HepG2 (cell line): ENCODE measurements around the gene PSKH1. TPM values are rescaled to one million over a fixed set of nuclear protein-coding genes. Genes with fewer than 3 reads are reported as not detected.

Source experiments
- HES4 ChIP-seq: sonication (generic); formaldehyde crosslinking; IDR thresholded peaks from 2 replicates; pipeline ENCODE4 v1.9.0; 2021; ENCODE audit warnings: mild to moderate bottlenecking, missing genetic modification reagents, borderline replicate concordance
- IKZF1 ChIP-seq: fragments of 450-650 bp; IDR thresholded peaks from 2 replicates; pipeline ENCODE4 v1.7.1; 2016
- REPIN1 ChIP-seq: sonication (generic); formaldehyde crosslinking; IDR thresholded peaks from 2 replicates; pipeline ENCODE4 v1.8.0; 2022; ENCODE audit warnings: missing genetic modification reagents, low read depth, mild to moderate bottlenecking, borderline replicate concordance
- SOX6 ChIP-seq, 2 experiments: fragments of 450-650 bp in 1 of 2; sonication (generic) in 1 of 2; formaldehyde crosslinking in 1 of 2; IDR thresholded peaks; 2 replicates each; pipeline versions ENCODE4 v1.4.0 to v1.6.1; 2017 to 2020; ENCODE audit warnings: antibody characterized with exemption in 1 of 2, mild to moderate bottlenecking in 1 of 2, missing genetic modification reagents in 1 of 2
- THAP8 ChIP-seq: sonication (generic); formaldehyde crosslinking; IDR thresholded peaks from 2 replicates; pipeline ENCODE4 v1.5.1; 2020; ENCODE audit warnings: missing genetic modification reagents, mild to moderate bottlenecking, borderline replicate concordance
- ZFYVE20 ChIP-seq: sonication (generic); formaldehyde crosslinking; IDR thresholded peaks from 2 replicates; pipeline ENCODE4 v1.8.0; 2023; ENCODE audit warnings: low read depth, mild to moderate bottlenecking, moderate library complexity, missing genetic modification reagents, borderline replicate concordance
- ZNF280D ChIP-seq: sonication (generic); formaldehyde crosslinking; IDR thresholded peaks from 2 replicates; pipeline ENCODE4 v1.5.1; 2020; ENCODE audit warnings: mild to moderate bottlenecking, missing genetic modification reagents
- ZNF781 ChIP-seq: sonication (generic); formaldehyde crosslinking; IDR thresholded peaks from 2 replicates; pipeline ENCODE4 v1.5.1; 2020; ENCODE audit warnings: borderline replicate concordance, mild to moderate bottlenecking, missing genetic modification reagents; ENCODE audit errors: not compliant biosample characterization
- ZSCAN29 ChIP-seq: sonication (generic); formaldehyde crosslinking; conservative IDR thresholded peaks from 2 replicates; pipeline ENCODE4 v1.4.0; 2020; ENCODE audit warnings: mild to moderate bottlenecking, missing genetic modification reagents
- ZXDC ChIP-seq: sonication (generic); formaldehyde crosslinking; IDR thresholded peaks from 2 replicates; pipeline ENCODE4 v1.5.0; 2020; ENCODE audit warnings: mild to moderate bottlenecking, missing genetic modification reagents
- polyA plus RNA-seq, 8 experiments: library from polyadenylated mRNA; depleted of rRNA in 3 of 8; stranded (reverse) in 7 of 8; unstranded in 1 of 8; fragments of >200 nt; fragmentation: Illumina TruSeq in 4 of 8; extraction: Trizol in 4 of 8; gene quantifications; 2 replicates each; pipeline versions ENCODE4 v1.2.1 to v1.2.3, GENCODE V29; 2011 to 2016; ENCODE audit warnings: low read depth in 4 of 8, missing spikeins in 1 of 8, mixed read lengths in 1 of 8; ENCODE audit not compliant: insufficient read depth in 1 of 8
- total RNA-seq, 5 experiments: library from RNA; depleted of rRNA; stranded (reverse); fragments of >200 nt; fragmentation: Illumina TruSeq; extraction: Trizol; gene quantifications; 2 replicates each; pipeline ENCODE4 v1.2.3, GENCODE V29; 2016; ENCODE audit warnings: low read depth in 1 of 5
- TF ChIP-seq, protein P1 (sequence below), 2 experiments: sonication (generic) in 1 of 2; formaldehyde crosslinking in 1 of 2; IDR thresholded peaks; 2 replicates each; pipeline versions ENCODE4 v1.6.1 to v1.9.0; 2014 to 2022; ENCODE audit warnings: antibody characterized with exemption in 1 of 2, borderline replicate concordance in 1 of 2, inconsistent platforms in 1 of 2, low read depth in 1 of 2, missing genetic modification reagents in 1 of 2
- TF ChIP-seq, protein P2 (sequence below): sonication (generic); formaldehyde crosslinking; IDR thresholded peaks from 2 replicates; pipeline ENCODE4 v1.4.0; 2020; ENCODE audit warnings: missing genetic modification reagents

PSKH1 gene
- total and polyA plus RNA-seq, 2 of the 13 experiments (the other 11 are each of a cell fraction or from before 2014, with no cell fraction given): 8.4 to 19.1 TPM

DNA sequence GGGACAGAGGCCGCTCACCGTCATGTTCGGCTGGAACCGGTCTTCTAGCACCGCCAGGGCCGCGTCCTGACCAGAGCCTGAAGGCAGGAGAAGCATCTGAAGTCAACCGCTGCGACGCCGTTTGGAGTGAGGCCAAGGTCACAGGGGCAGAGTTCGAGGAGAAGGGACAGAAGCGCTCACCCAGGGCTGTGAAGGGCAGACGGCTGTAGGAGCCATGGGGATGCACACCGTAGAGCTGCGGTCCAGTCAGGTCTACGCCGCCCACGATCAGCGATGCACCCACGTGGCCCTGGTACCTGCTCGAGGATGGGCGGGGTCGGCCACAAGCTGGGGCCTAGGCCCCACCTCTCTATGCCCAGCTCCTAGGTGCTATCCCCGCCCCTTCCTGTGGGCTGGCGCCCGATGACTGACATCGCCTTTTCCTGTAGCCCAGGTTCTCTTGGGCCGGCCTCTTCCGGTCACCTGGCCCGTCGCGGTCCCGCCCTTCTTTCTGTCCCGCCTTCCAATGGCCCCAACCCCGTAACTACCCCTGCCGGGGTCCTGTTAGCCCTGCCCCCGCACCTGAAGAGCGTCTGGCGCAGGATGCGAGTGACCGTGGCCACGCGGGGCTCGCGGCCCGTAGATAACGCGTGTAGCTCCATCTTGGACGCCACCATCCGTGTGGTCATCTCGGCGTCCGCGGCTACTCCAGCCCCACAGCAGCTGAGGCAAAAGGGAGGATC is 42.5 kb downstream of the PSKH1 start (continued):
- TF ChIP-seq, protein P1, sequence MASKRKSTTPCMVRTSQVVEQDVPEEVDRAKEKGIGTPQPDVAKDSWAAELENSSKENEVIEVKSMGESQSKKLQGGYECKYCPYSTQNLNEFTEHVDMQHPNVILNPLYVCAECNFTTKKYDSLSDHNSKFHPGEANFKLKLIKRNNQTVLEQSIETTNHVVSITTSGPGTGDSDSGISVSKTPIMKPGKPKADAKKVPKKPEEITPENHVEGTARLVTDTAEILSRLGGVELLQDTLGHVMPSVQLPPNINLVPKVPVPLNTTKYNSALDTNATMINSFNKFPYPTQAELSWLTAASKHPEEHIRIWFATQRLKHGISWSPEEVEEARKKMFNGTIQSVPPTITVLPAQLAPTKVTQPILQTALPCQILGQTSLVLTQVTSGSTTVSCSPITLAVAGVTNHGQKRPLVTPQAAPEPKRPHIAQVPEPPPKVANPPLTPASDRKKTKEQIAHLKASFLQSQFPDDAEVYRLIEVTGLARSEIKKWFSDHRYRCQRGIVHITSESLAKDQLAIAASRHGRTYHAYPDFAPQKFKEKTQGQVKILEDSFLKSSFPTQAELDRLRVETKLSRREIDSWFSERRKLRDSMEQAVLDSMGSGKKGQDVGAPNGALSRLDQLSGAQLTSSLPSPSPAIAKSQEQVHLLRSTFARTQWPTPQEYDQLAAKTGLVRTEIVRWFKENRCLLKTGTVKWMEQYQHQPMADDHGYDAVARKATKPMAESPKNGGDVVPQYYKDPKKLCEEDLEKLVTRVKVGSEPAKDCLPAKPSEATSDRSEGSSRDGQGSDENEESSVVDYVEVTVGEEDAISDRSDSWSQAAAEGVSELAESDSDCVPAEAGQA (IDR thresholded peaks at IDR 0.05; ENCODE audit: low read depth): no peak; the same call in 1 of the 2 replicates
- TF ChIP-seq, protein P1 (CRISPR knock-in tag; IDR thresholded peaks at IDR 0.05; ENCODE audit: borderline replicate concordance): peak; percentile 91
- TF ChIP-seq ZFYVE20 (CRISPR knock-in tag) (peak; percentile 69; the same call in 1 of the 2 replicates), REPIN1 (CRISPR knock-in tag) (peak; percentile 94), ZSCAN29 (peak; percentile 99), ZXDC (CRISPR knock-in tag) (peak; percentile 85), THAP8 (CRISPR knock-in tag) (peak; percentile 82; the same call in 1 of the 2 replicates), ZNF781 (CRISPR knock-in tag) (no peak), ZNF280D (CRISPR knock-in tag) (0 out of 2 replicates have a peak, but pooled peaks have one; percentile 36), HES4 (CRISPR knock-in tag) (peak; percentile 98), SOX6 (IDR thresholded peaks at IDR 0.05) (no peak), SOX6 (CRISPR knock-in tag; IDR thresholded peaks at IDR 0.05) (peak; percentile 75), IKZF1 (no peak)
- TF ChIP-seq, protein P2, sequence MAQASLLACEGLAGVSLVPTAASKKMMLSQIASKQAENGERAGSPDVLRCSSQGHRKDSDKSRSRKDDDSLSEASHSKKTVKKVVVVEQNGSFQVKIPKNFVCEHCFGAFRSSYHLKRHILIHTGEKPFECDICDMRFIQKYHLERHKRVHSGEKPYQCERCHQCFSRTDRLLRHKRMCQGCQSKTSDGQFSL (CRISPR knock-in tag): 0 out of 2 replicates have a peak, but pooled peaks have one; percentile 15
